ENCODE data around the gene GLI3.

GLI3 gene

GRCh38 chr7:41956705-41957104 is 280.3 kb downstream of the GLI3 start:
- no peak for DNase-seq

GRCh38 chr7:41955893-41956675 is 280.9 kb downstream of the GLI3 start:
- DNase-seq = peak; percentile 60

- DNase-seq = no peak
These were observed 281.6 kb downstream of the GLI3 start for GRCh38 chr7:41955451-41955850.

GRCh38 chr7:41954976-41955375 is 282.0 kb downstream of the GLI3 start:
- no peak for DNase-seq

- DNase-seq = no peak
These were observed 288.5 kb downstream of the GLI3 start for GRCh38 chr7:41948503-41948902.

GRCh38 chr7:41943094-41943577 is 293.9 kb downstream of the GLI3 start:
- peak; percentile 70 for DNase-seq

GRCh38 chr7:41942468-41943093 is 294.4 kb downstream of the GLI3 start:
- DNase-seq = no peak

- DNase-seq = peak; percentile 82
These were observed 296.2 kb downstream of the GLI3 start for GRCh38 chr7:41940760-41941343.

- DNase-seq = no peak
These were observed 298.6 kb downstream of the GLI3 start for GRCh38 chr7:41938371-41938770.

- no peak for DNase-seq
These were observed 303.6 kb downstream of the GLI3 start for GRCh38 chr7:41933427-41933826.

- no peak for DNase-seq
These were observed 305.8 kb downstream of the GLI3 start for GRCh38 chr7:41931263-41931646.

- DNase-seq = no peak
These were observed 306.3 kb downstream of the GLI3 start for GRCh38 chr7:41930538-41931262.

GRCh38 chr7:41928781-41929180 is 308.2 kb downstream of the GLI3 start:
- no peak for DNase-seq

GRCh38 chr7:41928166-41928565 is 308.8 kb downstream of the GLI3 start:
- no peak for DNase-seq

- no peak for DNase-seq
These were observed 309.6 kb downstream of the GLI3 start for GRCh38 chr7:41927380-41927779.

- DNase-seq = no peak
These were observed 311.1 kb downstream of the GLI3 start for GRCh38 chr7:41925946-41926345.

- no peak for DNase-seq
These were observed 312.2 kb downstream of the GLI3 start for GRCh38 chr7:41924796-41925195.

- no peak for DNase-seq
These were observed 314.6 kb downstream of the GLI3 start for GRCh38 chr7:41922373-41922772.

- DNase-seq = no peak
These were observed 315.5 kb downstream of the GLI3 start for GRCh38 chr7:41921453-41921981.

GRCh38 chr7:41918597-41918996 is 318.4 kb downstream of the GLI3 start:
- DNase-seq = no peak

- DNase-seq = no peak
These were observed 320.5 kb downstream of the GLI3 start for GRCh38 chr7:41916450-41916927.

- no peak for DNase-seq
These were observed 321.1 kb downstream of the GLI3 start for GRCh38 chr7:41915871-41916270.

Data from NCI-H82 (cell line).